GM12874 (cell line): Measurements from ENCODE around the gene RAVER2.

Experiments used
- TF ChIP-seq, protein P1 (sequence below): IDR thresholded peaks from 2 replicates; pipeline ENCODE4 v1.5.1; 2011; ENCODE audit warnings: low read depth, mild to moderate bottlenecking, control low read depth, low read length, moderate library complexity; ENCODE audit not compliant: insufficient read depth

Gene RAVER2

DNA sequence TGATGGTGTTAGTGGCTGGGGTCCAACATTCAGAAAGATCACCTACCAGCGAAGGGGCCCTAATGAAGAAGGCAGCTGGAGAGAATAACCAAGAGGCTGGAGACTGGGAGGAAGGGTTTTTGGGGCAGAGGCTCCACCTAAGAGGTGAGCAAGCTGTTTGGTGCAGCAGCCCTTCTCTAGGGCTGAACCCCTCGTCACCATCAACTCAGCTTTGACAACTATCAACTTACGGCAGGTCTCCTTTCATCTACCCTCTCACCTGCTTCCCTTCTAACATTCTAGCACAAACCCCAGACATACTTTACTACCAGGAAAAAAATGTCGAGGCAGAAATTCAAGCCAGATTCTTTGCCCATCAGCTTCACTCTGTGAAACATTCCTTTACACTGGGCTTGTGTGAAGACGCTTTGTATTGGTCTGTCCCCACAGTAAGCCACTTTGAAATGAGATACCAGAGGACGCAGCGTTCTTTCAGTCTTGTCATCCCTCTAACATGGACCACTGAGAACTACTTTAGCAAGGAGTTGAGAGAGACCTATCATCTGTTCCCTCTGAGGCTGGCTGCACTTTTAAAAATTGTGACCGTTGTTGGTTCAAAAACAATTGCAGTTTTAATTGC lies 84.6 kb downstream of the RAVER2 start:
- TF ChIP-seq, protein P1, sequence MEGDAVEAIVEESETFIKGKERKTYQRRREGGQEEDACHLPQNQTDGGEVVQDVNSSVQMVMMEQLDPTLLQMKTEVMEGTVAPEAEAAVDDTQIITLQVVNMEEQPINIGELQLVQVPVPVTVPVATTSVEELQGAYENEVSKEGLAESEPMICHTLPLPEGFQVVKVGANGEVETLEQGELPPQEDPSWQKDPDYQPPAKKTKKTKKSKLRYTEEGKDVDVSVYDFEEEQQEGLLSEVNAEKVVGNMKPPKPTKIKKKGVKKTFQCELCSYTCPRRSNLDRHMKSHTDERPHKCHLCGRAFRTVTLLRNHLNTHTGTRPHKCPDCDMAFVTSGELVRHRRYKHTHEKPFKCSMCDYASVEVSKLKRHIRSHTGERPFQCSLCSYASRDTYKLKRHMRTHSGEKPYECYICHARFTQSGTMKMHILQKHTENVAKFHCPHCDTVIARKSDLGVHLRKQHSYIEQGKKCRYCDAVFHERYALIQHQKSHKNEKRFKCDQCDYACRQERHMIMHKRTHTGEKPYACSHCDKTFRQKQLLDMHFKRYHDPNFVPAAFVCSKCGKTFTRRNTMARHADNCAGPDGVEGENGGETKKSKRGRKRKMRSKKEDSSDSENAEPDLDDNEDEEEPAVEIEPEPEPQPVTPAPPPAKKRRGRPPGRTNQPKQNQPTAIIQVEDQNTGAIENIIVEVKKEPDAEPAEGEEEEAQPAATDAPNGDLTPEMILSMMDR: no peak

DNA sequence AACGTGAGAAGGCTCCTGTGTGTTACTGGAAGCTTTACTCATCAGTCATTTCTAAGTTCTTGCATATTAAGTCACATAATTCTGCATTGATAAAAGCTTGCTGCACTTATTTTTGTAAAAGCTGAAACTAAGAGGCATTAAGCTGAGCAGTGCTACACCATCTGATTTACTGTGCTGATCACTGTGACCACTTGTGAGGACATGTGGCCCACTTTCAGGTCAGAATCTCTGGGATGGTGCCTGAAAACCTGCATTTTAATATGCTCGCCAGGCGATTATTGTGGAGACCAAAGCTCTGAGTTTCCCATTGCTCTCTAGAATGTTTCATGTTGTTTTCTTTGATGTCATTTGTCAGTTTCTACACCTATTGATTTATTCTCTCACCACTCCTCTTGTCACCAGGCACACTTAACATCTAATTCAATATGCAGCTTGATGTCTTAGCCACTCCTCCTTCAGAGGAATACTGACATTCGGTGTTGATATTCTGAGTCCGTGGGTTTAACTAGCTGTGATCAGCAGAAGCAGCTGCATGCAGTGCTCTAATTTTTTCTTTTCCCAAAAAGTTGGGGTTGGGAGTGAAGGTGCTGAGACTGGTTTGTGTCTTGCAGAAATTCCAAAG lies 85.3 kb downstream of the RAVER2 start:
- TF ChIP-seq, protein P1: no peak

DNA sequence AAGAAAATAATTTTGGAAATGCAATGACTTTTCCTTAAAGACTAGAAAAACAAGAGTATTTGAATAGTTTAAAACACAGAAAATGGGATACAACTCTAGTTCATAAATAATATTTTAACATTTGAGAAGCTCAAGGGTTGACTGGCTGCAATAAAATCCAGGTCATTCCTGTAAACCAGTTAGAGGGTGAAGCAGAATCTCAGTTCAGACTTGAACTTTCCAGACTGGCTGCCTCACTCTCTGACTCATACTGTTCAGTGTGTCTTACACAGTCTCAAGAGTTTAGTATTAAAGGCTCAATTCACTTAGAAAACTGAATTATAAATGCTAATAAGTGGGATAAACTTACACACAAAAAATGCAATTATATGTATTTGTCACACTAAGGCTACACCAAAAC lies 89.9 kb downstream of the RAVER2 start:
- TF ChIP-seq, protein P1: no peak

DNA sequence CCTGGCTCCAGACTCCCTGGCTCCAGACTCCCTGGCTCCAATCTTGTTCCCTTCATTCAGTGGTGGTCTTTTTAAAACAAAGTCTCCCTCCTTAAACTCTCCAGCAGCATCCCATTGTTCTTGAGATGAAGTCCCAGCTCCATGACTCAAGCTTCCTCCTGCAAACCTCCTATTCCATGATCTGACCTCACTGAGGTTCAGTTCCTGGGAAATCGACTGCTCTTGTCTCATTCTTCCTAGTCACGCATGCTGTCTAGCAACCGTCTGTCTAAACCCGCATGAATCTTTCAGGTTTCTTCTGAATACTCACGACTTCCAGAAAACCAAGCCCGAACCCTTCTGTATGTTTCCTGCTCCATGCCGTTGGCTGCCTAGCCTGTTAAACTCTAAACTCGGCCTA lies 91.9 kb downstream of the RAVER2 start:
- TF ChIP-seq, protein P1: no peak

DNA sequence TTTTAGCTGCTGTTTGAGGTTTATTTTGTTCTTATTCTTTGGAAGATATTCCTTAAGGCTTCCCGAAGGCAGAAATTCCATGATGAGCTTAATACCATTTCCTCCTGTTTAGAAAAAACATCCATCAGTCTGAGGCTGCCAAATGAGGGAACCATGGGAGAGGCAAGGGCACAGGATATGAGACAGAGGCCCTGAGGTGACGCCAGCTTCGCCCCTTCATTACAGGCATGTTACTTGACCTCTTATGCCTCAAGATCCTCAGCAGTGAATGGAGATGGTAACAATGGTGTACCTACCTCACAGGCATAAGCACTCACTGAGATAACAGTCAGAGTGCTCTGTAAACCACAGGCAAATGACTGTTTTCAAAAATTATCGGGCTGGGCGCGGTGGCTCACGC lies 93.6 kb downstream of the RAVER2 start:
- TF ChIP-seq, protein P1: no peak

DNA sequence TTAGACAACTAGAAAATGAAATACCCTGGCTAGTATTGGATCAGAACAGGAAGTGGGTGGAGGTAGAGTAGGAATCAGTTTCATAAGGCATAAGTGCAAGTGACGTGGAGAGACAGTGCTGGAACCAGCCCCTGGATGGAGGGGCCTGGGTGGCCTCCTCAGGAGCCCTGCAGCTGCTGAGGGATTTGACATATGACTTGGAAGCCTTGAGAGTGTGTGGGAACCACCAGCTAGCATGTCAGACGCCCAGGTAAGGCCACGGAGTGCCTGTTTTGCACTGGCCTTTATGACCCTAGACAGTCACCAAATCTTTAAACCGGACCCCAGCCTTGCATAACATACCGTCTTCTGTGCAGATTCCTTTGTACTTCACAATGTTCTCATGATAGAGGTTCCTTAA lies 94.4 kb downstream of the RAVER2 start:
- TF ChIP-seq, protein P1: no peak

DNA sequence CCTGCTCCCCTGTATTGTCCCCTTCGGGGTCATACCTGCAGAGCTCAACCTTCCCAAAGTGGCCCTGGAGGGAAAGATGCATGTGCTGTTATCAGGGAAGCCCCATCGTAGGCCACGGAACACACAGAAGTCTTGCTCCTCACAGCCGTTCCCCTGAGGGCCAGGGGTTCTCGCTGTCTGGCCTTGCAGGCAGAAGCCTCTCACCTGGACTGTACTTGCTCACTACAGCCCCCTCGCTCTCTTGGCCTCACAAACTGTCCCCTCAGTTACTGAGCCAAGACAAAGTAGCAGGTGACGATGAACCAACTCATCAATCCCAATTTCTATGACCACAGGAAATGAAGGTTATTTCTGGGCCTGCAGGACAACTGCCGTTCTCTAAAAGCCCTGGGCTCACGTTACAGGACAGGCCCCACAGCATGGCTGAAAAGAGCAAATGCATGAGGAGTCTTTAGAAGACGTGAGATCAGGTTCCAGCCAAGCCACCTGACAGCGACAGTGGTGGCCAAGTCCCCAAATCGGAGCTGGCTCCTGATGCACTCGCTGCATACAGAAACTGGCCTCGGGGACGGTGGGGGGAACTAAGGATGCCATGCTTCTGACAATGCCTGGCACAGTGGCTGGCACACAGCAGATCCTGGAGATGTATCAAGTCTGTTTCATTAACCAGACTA lies 95.0 kb downstream of the RAVER2 start:
- TF ChIP-seq, protein P1: no peak
